Stomach (tissue), 4 donors: ENCODE measurements around the gene THSD7A.

Source experiments
- CTCF ChIP-seq, 7 experiments: fragments of 450-650 bp in 4 of 7; fragments of 200-600 bp in 3 of 7; sonication (generic) in 3 of 7; IDR thresholded peaks; one replicate each; pipeline ENCODE4 v1.5.1; 2016 to 2019; ENCODE audit warnings: antibody characterized with exemption in 7 of 7, control low read depth in 2 of 7, mild to moderate bottlenecking in 1 of 7
- EP300 ChIP-seq: sonication (generic); formaldehyde crosslinking; IDR thresholded peaks from one replicate; pipeline ENCODE4 v1.6.1; 2017; ENCODE audit warnings: antibody characterized with exemption
- POLR2A ChIP-seq, 4 donors: fragments of 450-650 bp; IDR thresholded peaks; one replicate each; pipeline ENCODE4 v1.6.1; 2016; ENCODE audit warnings: antibody characterized with exemption in 4 of 4, control low read depth in 2 of 4, mild to moderate bottlenecking in 1 of 4, moderate library complexity in 1 of 4

GRCh38 chr7:11714205-11714604 lies 117.8 kb downstream of the THSD7A start:
- TF ChIP-seq CTCF (IDR thresholded peaks at IDR 0.05) (no peak), POLR2A (IDR thresholded peaks at IDR 0.05) (no peak), EP300 (no peak)
